SKM-1 treated with dmso at 0.1 percent for 144 hours (cell line): ENCODE measurements around the gene MPRIP.

Experiments
- DNase-seq: peaks from one replicate; lab custom pipeline; 2025; ENCODE audit not compliant: unreplicated experiment; lab: John Stamatoyannopoulos, UW

Gene MPRIP

GRCh38 chr17:17084317-17084835 lies 42.1 kb downstream of the MPRIP start:
- DNase-seq, result no peak

GRCh38 chr17:17084941-17085340 lies 42.7 kb downstream of the MPRIP start:
- DNase-seq, result no peak

- no peak for DNase-seq
Measured at GRCh38 chr17:17086585-17086984, 44.3 kb downstream of the MPRIP start.

- no peak for DNase-seq
Measured at GRCh38 chr17:17087424-17088015, 45.3 kb downstream of the MPRIP start.

- DNase-seq, result no peak
Measured at GRCh38 chr17:17088086-17088485, 45.8 kb downstream of the MPRIP start.

- no peak for DNase-seq
Measured at GRCh38 chr17:17088541-17089525, 46.6 kb downstream of the MPRIP start.

- no peak for DNase-seq
Measured at GRCh38 chr17:17089796-17090641, 47.8 kb downstream of the MPRIP start.

GRCh38 chr17:17090642-17091103 lies 48.4 kb downstream of the MPRIP start:
- no peak for DNase-seq

GRCh38 chr17:17091276-17091675 lies 49.0 kb downstream of the MPRIP start:
- no peak for DNase-seq

- no peak for DNase-seq
Measured at GRCh38 chr17:17091856-17092756, 49.8 kb downstream of the MPRIP start.

- no peak for DNase-seq
Measured at GRCh38 chr17:17093764-17094163, 51.5 kb downstream of the MPRIP start.

- DNase-seq, result no peak
Measured at GRCh38 chr17:17096438-17097178, 54.4 kb downstream of the MPRIP start.

- no peak for DNase-seq
Measured at GRCh38 chr17:17097763-17098345, 55.6 kb downstream of the MPRIP start.

- DNase-seq, result no peak
Measured at GRCh38 chr17:17098551-17099179, 56.4 kb downstream of the MPRIP start.

- no peak for DNase-seq
Measured at GRCh38 chr17:17102176-17102575, 59.9 kb downstream of the MPRIP start.

- DNase-seq, result no peak
Measured at GRCh38 chr17:17103160-17103559, 60.9 kb downstream of the MPRIP start.

- DNase-seq, result no peak
Measured at GRCh38 chr17:17104036-17104435, 61.8 kb downstream of the MPRIP start.

GRCh38 chr17:17104494-17104893 lies 62.2 kb downstream of the MPRIP start:
- no peak for DNase-seq

- DNase-seq, result no peak
Measured at GRCh38 chr17:17105976-17106375, 63.7 kb downstream of the MPRIP start.
